ENCODE data around the gene ATN1.

DNA sequence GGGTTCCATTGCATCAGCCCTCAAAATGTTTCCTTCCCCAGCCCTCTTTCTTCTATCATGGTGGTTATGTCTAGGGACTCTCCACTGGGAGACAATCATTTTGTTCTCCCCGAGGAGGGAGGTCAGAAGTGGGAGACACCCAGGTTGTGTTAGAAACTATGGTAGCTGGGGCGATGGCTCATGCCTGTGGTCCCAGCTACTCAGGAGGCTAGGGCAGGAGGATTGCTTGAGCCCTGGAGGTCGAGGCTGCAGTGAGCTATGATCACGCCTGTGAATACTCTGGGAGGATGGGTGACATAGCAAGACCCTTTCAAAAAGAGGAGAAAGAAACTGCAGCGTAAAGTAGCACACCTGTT lies 36.1 kb upstream of the ATN1 start:
- TF ChIP-seq CTCF (IDR thresholded peaks at IDR 0.05) (no peak), POLR2A (IDR thresholded peaks at IDR 0.05) (no peak)

Measured in heart left ventricle (tissue), 13 donors.